ENCODE results near the gene DRC7.
"Not testable (repeated sequence)": the region's sequence is repeated elsewhere in the genome, so short reads cannot be mapped to it uniquely, and the experiment has no call there.

Gene DRC7

DNA sequence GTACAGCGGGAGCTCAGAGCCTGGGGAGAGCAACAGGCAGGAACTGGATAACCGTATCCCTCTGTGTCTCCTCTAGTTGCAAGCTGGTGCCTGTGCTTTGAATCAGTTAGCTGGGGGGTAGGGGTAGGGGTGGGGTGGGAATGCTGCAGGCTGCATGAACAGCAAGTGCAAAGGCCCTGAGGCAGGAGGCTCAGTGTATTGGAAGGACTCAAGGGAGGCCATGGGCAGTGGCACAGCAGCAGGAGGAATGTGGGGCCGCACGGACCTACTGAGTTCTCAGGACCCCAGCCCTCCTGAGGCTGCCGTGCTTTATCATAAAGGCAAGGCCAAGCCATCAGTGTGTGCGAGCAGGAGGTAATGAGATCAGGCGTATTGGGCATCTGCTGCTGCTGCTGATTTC lies 44.2 kb downstream of the DRC7 start:
- DNase-seq, result no peak

DNA sequence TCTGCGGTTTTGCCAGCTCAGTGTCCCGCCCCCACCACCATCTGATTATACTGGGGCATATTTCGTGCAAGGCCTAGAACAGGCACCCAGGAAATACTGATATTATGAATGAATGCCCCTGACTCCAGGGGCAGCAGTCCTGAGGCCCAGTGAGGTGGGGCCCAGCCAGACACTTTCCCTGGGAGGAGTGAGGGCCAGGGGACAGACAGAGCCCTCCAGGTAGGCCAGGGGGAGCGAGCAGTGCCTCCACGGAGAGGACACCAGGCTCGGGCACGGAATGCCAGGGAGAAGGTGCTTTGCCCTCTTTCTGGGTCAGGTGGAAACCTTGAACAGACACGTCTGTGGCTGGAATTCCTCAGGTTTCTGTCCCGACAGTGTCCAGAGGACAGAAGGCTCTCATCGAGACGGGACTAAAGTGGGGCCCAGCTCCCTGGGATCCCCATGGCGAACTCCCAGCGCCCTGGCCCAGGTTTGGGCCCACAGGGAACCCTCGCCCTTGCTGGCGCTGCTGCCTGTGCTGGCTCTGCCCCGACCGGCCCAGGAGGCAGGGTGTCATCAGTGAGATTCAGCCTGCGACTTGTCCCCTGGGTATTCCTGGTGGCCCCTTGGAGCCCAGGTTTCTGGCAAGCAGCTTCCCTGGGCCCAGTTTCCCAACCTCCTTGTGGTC lies 45.3 kb downstream of the DRC7 start:
- DNase-seq, result no peak

DNA sequence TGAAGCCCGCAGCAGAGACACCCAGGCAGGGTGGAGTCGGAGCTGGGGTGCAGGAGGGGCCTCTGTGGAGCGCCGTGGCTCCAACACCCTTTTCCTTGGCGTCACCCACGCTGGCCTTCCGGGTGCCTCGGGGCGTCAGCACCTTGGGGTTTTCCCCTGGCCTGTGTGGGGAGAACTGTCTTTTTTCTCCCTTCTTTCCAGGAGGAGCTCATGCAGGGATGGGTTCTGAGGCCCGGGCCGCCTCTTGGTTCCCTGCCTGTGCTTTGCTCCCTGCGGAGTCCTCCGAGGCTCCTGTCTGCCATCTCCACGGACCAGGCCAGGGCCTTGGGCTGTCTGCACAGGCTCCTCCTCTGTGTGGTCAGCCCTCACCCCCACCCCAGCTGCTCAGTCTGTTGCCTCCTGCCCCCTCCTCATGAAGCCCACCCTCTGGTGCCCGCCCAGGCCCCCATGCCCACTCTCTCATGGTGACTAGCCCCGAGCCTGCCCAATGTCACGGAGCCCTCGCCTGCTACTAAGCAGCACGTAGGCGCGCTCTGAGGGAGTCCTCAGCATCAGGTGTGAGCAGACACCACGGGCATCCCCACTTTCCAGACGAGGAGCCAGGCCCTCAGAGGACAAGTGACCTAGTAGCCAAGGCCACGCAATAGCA lies 45.9 kb downstream of the DRC7 start:
- DNase-seq, result no peak

DNA sequence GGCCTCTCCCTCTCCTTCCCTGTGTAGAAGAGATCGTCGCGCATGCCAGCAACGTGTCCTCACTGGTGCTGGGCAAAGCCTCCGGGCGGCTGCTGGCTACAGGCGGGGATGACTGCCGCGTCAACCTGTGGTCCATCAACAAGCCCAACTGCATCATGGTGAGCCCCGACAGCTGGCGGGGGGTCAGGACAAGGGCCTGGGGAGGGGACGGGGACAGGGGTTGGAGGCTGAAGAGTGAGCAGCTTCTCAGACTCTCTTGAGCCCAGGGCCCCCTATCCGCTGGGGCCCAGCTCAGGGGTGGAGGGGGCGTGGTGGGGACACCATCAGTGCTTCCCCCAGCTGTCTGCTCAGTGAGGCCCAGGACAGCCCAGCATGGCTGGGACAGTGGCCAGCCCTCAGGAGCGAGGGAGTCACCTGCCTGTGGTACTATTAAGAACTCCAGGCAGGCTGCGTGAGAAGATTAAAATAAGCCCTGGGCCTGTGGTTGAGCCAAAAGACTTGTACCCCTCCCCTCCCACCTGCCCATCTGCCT lies 47.1 kb downstream of the DRC7 start:
- no peak for DNase-seq

DNA sequence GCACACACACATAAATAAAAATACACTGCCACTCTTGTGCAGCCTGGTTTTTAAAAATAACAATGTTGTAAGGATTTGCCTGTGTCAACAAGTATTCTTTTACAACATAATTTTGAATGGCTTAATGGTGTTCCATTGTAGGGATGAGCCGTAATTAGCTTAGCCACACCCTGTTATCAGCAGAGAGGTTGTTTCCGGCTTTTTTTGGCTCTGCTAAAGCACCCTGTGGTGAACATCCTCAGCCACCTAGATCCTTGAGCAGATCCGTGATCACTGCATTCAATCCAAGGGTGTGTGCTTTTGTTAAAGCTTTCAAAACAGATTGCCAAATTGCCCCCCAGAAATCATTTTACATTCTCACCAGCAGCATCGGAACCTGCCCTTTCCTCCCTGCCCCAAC lies 47.9 kb downstream of the DRC7 start:
- no peak for DNase-seq

DNA sequence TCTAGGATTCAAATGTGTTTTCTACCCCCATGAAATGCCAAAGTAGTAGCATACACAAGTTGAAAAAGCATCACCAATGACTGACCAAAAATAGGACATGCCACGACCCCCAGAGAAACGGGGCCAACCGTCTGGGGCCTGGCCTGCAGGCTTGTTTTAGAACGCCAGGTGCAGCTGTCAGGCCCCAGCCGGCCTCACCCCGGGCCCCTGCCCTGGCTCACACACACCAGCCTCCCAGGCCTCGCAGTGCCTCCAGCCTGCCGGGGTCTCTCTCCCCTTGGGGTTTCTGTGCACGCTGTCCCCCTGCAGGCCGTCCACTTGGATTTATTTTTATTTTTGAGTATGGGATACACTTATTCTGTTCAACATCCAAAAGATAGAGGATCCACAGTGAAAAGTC lies 48.9 kb downstream of the DRC7 start:
- DNase-seq, result no peak

DNA sequence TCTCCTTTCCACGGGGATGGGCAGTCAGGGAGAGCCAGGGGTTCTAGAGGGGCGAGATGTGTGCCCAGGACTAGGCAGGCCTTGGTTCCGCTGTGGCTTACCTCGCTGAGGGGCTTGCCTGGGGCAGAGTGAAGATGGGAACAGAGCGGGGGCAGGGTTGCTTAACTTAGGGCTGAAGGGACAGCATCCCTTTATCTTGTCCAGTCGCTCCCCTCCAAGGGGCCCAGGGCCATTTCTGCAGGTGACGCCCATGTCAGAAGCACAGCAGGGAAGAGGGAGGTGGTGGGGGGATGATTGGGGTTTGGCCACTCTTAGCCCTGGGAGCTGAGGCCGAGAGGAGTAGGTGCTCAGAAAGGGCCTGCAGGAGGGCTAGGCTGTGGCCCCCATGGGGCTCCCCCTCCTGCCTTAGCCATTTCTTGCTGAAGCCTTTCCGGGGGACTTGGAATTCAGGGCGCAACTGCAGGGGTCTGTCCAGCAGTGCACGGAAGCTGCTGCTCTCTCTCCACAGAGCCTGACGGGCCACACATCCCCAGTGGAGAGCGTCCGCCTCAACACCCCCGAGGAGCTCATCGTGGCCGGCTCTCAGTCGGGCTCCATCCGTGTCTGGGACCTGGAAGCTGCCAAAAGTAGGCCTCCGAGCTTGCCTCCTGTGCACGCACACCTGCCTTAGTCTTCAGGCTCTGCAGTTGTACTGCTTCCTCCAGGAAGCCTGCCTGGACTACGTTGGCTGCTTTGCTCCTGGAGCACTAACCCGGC lies 49.5 kb downstream of the DRC7 start:
- DNase-seq, result no peak

DNA sequence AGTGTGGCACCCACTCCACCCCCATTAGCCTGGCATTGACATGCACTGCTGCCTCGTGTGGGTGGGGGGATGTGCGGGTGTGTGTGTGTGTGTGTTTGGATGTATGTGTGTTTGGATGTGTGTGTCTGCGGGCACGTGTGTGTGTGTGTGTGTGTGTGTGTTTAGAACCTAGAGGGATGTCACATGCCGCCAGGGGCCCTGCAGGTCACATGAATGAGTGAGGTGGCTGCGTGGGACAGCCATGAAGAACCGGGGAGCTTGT lies 50.0 kb downstream of the DRC7 start:
- DNase-seq, result no peak

DNA sequence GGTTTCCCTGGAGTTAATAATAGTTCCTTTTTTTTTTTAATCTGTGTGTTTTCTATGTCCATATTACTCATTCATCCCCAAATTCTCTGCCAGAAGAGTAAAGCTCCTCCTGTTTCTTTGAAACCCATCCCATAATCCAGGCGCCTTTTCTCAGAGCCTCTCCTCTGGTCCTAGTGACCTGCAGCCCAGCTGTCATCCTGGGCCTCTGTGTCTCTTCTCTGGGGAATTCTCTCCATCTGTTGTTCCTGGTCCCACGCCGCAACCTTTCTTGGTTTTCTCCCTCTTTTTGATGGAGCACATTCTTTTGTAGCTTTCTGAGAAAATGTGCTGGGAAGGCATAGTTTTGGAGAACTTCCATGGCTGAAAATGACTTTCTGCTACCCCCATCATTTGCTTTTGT lies 51.2 kb downstream of the DRC7 start:
- DNase-seq, result no peak

DNA sequence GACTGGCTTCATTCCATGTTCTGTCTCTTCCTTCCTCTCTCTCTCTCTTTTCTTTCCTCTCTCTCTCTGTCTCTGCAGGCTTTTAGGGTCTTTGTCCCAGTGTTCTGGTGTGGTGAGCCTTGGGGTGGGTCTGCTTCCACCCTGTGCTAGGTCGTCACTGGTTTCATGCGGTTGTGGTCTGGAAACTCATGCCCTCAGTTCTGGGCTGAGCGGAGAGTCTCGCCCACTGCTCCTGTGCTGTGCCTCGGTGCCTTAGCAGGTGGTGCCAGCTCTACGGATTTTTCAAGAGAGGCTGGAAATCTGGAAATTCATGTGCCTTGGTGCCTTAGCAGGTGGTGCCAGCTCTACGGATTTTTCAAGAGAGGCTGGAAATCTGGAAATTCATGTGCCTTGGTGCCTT lies 51.7 kb downstream of the DRC7 start:
- not testable (repeated sequence) for DNase-seq

DNA sequence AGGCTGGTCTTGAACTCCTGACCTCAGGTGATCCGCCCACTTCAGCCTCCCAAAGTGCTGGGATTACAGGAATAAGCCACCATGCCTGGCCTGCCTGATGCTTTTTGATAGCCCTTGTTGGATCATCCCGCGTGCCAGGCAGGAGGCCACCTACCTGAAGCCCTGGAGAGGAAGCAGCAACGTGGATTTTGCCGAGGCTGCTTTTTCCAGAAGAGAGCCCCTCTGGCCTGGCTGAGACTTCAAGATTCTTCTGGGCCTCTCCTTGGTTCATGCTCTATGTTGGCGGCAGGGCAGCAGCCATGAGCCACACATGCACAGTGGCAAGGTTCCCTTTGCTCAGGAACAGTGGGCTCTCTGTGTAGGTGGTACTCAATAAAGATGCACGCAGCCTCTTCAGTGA lies 52.5 kb downstream of the DRC7 start:
- no peak for DNase-seq

DNA sequence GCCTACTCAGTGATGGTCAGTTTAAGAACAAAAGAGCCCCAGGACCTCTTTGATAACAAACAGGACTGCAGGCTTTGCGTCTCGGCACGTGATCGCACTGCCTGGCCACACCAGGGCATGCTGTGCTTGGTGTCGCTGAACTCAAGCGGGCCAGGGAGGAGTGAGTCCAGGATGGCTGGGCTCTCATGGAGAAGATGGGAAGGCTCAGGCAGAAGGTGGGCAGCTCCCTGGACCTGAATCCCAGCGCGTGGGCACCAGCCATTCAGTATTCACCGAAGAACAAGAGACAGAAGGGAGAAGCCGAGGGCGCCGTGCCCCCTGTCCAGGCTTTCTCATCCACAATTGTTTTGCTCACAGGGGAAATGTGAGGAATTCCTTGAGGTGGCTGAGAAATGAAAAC lies 52.9 kb downstream of the DRC7 start:
- no peak for DNase-seq

DNA sequence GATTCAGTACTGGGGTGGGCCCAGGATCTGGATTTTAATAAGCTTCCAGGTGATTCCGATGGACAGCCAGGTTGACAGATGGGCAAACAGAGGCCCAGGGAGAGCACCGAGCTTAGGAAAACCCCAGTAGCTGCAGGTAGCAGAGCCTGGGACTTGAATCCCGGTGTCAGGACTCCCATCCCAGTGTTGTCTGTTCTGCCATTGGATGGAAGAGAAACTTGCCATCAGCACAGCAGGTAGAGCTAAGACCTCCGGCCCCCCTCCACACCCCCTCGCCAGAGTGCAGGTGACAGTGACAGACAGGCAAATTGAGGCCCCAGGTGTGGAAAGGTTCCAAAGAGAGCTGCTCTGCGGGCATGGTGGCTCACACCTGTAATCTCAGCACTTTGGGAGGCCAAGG lies 53.4 kb downstream of the DRC7 start:
- DNase-seq, result no peak

DNA sequence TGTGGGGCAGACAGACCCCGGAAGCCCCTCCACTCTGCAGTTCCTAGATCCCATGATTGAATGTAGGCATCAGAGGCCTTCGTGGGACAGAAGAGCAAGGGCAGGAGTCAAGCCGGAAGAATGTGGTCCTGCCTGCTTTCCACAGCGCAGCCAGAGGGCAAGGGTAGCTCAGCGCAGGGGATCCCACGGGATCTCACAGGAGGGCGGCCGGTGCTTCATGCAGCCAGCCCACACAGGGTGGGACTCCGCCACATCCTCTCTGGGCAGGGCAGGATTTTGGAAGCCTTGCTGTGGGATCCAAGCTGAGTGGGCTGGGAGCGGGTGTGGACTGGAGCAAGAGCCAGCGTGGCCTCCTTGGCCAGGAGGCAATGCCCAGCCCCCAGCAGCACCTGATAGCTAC lies 54.0 kb downstream of the DRC7 start:
- DNase-seq, result no peak

DNA sequence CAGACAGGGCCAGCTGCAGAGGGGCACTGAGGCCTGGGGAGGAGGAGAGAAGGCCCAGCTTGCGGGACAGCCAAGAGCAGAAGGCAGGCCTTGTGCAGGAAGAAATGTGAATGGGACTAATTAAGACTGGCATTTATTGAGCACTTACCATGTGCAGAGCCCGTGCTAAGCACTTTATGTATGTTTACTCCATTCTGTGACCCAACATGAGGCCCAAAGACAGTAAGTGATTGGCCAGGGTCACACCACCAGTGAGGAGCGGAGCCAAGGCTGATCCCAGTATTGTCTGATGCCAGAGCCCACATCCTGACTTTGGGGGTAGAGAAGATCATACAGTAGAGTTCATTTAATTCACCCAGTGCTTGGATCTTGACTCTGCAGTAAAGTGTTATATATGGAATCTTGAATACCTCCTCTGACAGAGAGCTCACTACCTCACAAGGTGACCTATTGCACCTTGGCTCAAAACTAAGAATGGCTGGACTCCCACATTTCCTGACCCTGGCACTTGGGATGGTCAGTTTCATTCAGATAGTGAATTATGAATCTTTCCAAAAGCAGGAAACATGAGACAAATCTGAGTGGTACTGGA lies 54.6 kb downstream of the DRC7 start:
- no peak for DNase-seq

DNA sequence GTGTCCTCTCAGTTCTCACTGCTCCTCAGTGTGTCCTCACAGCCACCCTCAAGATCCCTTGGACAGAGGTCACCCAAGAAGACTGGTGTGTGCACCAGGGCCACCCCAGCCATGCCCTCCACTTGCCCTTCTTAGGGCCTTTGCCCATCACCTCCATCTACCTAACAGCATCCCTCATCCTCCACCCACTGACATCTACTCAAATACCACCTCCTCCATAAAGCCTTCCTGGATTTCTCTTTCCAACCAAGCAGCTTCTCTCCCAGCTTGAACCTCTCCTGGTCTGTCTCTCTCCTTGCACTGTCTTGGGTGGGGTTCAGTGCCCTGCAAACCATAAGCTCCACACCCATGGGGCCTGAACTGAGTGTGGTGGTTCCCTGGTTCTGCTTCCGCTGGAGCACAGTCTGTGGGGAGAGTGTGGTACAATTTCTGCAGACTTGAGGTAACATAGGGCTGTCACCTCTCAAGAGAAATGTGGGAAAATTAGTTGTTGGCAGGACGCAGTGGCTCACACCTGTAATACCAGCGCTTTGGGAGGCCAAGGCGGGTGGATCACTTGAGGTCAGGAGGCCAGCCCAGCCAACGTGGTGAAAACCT lies 55.3 kb downstream of the DRC7 start:
- no peak for DNase-seq

DNA sequence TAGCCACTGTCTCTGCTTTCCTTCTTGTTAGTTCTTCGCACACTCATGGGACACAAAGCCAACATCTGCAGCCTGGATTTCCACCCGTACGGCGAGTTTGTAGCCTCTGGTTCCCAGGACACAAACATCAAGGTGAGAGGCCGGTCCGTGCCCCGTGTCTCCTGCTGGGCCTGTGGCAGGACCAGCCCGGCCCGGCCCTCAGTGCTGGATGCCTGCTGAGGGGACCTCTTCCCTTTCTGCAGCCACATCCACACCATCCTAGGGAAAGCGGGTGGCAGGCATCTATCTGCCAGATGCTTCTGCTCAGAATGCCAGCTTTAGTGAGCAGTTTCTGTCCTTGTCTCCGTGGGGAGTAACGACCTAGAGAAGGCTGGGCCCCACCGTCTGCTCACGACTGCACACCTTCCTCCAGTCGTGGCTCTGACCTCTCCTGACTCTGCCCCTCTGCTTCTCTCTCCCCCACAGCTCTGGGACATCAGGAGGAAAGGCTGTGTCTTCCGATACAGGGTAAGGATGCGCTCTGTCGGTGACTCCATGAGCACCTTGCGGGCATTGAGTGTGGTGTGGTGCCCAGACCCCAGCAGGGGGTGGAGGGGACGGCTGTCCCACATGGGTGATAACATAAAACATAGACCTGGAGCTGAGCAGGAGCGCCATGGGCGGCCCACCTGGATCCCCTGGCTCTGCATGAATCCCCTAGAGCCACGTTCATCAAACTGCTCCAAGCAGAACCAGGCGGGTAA lies 56.4 kb downstream of the DRC7 start:
- no peak for DNase-seq

DNA sequence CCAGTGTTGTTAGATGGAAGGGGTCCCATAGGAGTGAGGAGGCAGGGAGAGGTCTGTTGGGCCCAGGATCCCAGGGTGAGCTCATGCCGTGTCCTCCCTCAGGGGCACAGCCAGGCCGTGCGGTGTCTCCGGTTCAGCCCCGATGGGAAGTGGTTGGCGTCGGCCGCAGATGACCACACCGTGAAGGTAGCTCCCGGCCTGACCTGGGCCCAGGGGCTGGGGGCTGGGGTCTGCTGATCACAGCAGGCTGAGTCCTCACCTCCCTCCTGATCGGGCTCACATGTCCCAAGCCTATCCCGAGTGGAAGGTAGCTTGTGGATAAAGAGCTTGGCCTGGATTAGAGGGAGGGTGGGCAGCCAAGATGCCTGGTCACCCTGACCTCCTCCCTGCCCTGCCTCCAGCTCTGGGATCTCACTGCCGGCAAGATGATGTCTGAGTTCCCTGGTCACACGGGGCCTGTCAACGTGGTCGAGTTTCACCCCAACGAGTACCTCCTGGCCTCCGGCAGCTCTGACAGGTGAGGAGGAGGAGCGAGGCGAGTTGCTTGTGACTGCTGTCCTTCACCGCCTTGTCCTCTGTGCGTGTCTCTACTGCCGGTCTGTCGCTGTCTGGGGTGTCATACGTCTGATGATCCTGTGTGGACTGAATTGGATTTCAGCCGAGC lies 57.1 kb downstream of the DRC7 start:
- DNase-seq, result no peak

DNA sequence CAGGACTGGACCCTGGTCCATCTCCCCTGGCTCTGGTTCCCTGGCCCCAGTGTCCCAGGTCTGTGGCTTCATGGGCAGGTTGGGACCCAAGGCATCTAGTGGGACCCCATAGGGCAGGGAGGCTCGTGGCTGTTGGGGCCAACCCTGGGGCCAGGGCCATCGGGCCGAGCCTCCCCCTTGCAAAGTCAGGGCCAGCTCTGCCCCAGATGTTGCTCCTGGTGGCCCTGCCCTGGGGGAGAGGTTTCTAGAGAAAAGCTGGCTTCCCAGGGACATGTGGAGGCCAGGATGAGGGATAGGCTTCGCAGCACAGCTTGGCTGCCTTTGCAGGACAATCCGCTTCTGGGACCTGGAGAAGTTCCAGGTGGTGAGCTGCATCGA lies 57.6 kb downstream of the DRC7 start:
- DNase-seq, result no peak

DNA sequence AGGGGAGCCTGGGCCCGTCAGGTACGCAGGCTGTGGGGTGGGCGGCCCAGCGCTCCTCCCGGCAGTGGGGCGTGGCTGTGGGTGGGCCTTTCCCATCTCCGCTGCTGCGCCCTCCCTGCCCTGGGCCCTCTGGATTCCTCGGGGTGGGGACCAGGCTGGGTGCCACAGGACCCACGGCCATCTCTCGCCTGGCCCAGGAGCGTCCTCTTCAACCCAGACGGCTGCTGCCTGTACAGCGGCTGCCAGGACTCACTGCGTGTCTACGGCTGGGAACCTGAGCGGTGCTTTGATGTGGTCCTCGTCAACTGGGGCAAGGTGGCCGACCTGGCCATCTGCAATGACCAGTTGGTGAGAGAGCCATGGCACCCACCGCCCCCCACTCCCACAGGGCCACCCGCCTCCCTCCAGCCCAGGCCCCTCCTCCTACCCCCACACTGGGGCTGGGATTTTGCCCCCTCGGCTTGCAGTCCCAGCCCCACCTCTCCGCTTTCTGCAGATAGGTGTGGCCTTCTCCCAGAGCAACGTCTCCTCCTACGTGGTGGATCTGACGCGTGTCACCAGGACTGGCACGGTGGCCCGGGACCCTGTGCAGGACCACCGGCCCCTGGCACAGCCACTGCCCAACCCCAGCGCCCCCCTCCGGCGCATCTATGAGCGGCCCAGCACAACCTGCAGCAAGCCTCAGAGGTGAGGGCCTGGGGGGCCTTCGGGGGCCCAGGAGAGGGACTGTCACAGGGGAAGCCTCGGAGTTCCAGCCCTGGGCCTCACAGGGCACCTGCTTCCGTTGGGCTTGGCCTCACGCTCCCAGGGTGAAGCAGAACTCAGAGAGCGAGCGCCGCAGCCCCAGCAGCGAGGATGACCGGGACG lies 58.2 kb downstream of the DRC7 start:
- no peak for DNase-seq
